HepG2 (cell line): ENCODE measurements around the gene MRPS14. TPM values are rescaled to one million over a fixed set of nuclear protein-coding genes. Genes with fewer than 3 reads are reported as not detected.

Experiments used
- ADNP ChIP-seq: sonication (generic); formaldehyde crosslinking; IDR thresholded peaks from 2 replicates; pipeline ENCODE4 v1.4.0; 2020; ENCODE audit warnings: missing genetic modification reagents
- GTF3A ChIP-seq: sonication (generic); formaldehyde crosslinking; conservative IDR thresholded peaks from 2 replicates; pipeline ENCODE4 v1.4.0; 2020; ENCODE audit warnings: mild to moderate bottlenecking, missing genetic modification reagents
- HMGA1 ChIP-seq: sonication (generic); formaldehyde crosslinking; conservative IDR thresholded peaks from 2 replicates; pipeline ENCODE4 v1.4.0; 2020; ENCODE audit warnings: missing genetic modification reagents
- HOXA9 ChIP-seq: sonication (generic); formaldehyde crosslinking; IDR thresholded peaks from 2 replicates; pipeline ENCODE4 v1.8.1; 2022; ENCODE audit warnings: missing genetic modification reagents, mild to moderate bottlenecking, moderate library complexity, borderline replicate concordance
- MZF1 ChIP-seq: sonication (generic); formaldehyde crosslinking; IDR thresholded peaks from 2 replicates; pipeline ENCODE4 v1.8.1; 2023; ENCODE audit warnings: mild to moderate bottlenecking, missing genetic modification reagents, borderline replicate concordance
- NR2F2 ChIP-seq: IDR thresholded peaks from 2 replicates; pipeline ENCODE4 v1.6.1; 2012; ENCODE audit warnings: low read depth, inconsistent platforms, borderline replicate concordance
- SPEN ChIP-seq: sonication (generic); formaldehyde crosslinking; IDR thresholded peaks from 2 replicates; pipeline ENCODE4 v1.5.1; 2020; ENCODE audit warnings: low read depth, mild to moderate bottlenecking, missing genetic modification reagents
- TBX3 ChIP-seq: fragments of 450-650 bp; IDR thresholded peaks from 2 replicates; pipeline ENCODE4 v1.6.1; 2017; ENCODE audit warnings: antibody characterized with exemption, mild to moderate bottlenecking, inconsistent platforms, borderline replicate concordance
- TOE1 ChIP-seq: sonication (generic); formaldehyde crosslinking; IDR thresholded peaks from 2 replicates; pipeline ENCODE4 v1.4.0; 2020; ENCODE audit warnings: mild to moderate bottlenecking, missing genetic modification reagents
- ZNF326 ChIP-seq: sonication (generic); formaldehyde crosslinking; IDR thresholded peaks from 2 replicates; pipeline ENCODE4 v1.4.0; 2020; ENCODE audit warnings: missing genetic modification reagents, borderline replicate concordance
- ZNF432 ChIP-seq: sonication (generic); formaldehyde crosslinking; IDR thresholded peaks from 2 replicates; pipeline ENCODE4 v1.5.0; 2020; ENCODE audit warnings: missing genetic modification reagents, mild to moderate bottlenecking, borderline replicate concordance
- ZNF672 ChIP-seq: sonication (generic); formaldehyde crosslinking; IDR thresholded peaks from 2 replicates; pipeline ENCODE4 v1.8.1; 2022; ENCODE audit warnings: missing genetic modification reagents
- ZNF879 ChIP-seq: sonication (generic); formaldehyde crosslinking; IDR thresholded peaks from 2 replicates; pipeline ENCODE4 v1.8.1; 2023; ENCODE audit warnings: missing genetic modification reagents
- polyA plus RNA-seq, 8 experiments: library from polyadenylated mRNA; depleted of rRNA in 3 of 8; stranded (reverse) in 7 of 8; unstranded in 1 of 8; fragments of >200 nt; fragmentation: Illumina TruSeq in 4 of 8; extraction: Trizol in 4 of 8; gene quantifications; 2 replicates each; pipeline versions ENCODE4 v1.2.1 to v1.2.3, GENCODE V29; 2011 to 2016; ENCODE audit warnings: low read depth in 4 of 8, missing spikeins in 1 of 8, mixed read lengths in 1 of 8; ENCODE audit not compliant: insufficient read depth in 1 of 8
- total RNA-seq, 5 experiments: library from RNA; depleted of rRNA; stranded (reverse); fragments of >200 nt; fragmentation: Illumina TruSeq; extraction: Trizol; gene quantifications; 2 replicates each; pipeline ENCODE4 v1.2.3, GENCODE V29; 2016; ENCODE audit warnings: low read depth in 1 of 5
- TF ChIP-seq, protein P1 (sequence below): sonication (generic); formaldehyde crosslinking; IDR thresholded peaks from 2 replicates; pipeline ENCODE4 v1.5.0; 2020; ENCODE audit warnings: missing genetic modification reagents
- TF ChIP-seq, protein P2 (sequence below): sonication (generic); formaldehyde crosslinking; IDR thresholded peaks from 2 replicates; pipeline ENCODE4 v1.4.0; 2020; ENCODE audit warnings: missing genetic modification reagents, borderline replicate concordance
- TF ChIP-seq, protein P3 (sequence below), 2 experiments: fragments of 450-650 bp in 1 of 2; sonication (generic) in 1 of 2; formaldehyde crosslinking; IDR thresholded peaks; 2 replicates each; pipeline versions ENCODE4 v1.5.0 to v1.8.0; 2020 to 2022; ENCODE audit warnings: mild to moderate bottlenecking in 1 of 2, missing genetic modification reagents in 1 of 2
- TF ChIP-seq, protein P4 (sequence below): sonication (generic); formaldehyde crosslinking; IDR thresholded peaks from 2 replicates; pipeline ENCODE4 v1.8.1; 2023; ENCODE audit warnings: missing genetic modification reagents, inconsistent platforms, borderline replicate concordance
- TF ChIP-seq, protein P5 (sequence below): sonication (generic); formaldehyde crosslinking; IDR thresholded peaks from 2 replicates; pipeline ENCODE4 v1.5.0; 2020; ENCODE audit warnings: mild to moderate bottlenecking, missing genetic modification reagents
- TF ChIP-seq, protein P6 (sequence below): sonication (generic); formaldehyde crosslinking; IDR thresholded peaks from 2 replicates; pipeline ENCODE4 v1.5.0; 2020; ENCODE audit warnings: mild to moderate bottlenecking, missing genetic modification reagents, borderline replicate concordance

MRPS14 gene
- total and polyA plus RNA-seq, 2 of the 13 experiments (the other 11 are each of a cell fraction or from before 2014, with no cell fraction given), result 36.6 to 43.2 TPM

DNA sequence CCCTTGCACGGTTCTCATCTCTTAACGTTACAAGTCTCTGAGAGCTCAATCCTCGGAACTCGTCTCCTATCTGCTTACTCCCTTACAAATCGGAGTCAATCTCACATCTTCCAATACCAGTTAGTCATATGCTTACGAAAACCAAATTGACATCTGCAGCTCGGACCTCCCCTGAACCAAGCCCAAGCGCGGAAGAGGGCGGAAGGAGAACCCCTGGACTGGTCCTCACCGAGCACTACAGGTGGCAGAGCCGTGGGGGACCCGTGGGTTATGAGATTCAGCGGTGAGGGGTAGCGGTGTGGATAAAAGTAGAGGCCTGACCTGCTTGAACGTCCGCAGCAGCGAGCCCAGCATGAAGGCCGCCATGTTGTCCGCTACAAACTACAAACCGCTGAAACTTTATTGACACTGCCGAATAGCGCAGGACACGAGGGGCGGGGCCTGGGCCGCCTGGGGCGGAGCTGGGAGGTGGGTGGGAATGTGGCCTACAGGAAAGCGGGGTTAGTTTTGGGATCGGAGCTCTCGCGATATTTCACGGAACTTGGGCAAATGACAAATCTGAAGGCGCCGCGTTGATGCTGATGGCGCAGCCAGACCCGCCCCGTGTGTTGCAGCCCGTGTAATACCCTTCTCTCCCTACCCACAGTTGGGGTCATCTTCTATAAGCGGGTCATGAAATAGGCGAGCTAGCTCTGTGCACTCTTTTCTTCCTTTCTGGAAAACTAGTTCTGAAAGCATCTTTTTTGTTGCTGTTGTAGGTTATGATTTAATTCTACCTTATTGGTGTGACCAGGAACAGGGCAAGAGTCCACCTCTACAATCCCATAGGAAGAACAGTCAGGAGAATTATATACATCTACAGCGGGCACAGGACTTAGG lies at the start of gene MRPS14 (continued):
- TF ChIP-seq, protein P1, sequence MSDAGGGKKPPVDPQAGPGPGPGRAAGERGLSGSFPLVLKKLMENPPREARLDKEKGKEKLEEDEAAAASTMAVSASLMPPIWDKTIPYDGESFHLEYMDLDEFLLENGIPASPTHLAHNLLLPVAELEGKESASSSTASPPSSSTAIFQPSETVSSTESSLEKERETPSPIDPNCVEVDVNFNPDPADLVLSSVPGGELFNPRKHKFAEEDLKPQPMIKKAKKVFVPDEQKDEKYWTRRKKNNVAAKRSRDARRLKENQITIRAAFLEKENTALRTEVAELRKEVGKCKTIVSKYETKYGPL (CRISPR knock-in tag), result 0 out of 2 replicates have a peak, but pooled peaks have one; percentile 47
- TF ChIP-seq HOXA9, result no peak
- no peak for TF ChIP-seq HMGA1 (CRISPR knock-in tag)
- no peak for TF ChIP-seq ZNF326 (CRISPR knock-in tag)
- TF ChIP-seq GTF3A (CRISPR knock-in tag), result no peak
- TF ChIP-seq, protein P2, sequence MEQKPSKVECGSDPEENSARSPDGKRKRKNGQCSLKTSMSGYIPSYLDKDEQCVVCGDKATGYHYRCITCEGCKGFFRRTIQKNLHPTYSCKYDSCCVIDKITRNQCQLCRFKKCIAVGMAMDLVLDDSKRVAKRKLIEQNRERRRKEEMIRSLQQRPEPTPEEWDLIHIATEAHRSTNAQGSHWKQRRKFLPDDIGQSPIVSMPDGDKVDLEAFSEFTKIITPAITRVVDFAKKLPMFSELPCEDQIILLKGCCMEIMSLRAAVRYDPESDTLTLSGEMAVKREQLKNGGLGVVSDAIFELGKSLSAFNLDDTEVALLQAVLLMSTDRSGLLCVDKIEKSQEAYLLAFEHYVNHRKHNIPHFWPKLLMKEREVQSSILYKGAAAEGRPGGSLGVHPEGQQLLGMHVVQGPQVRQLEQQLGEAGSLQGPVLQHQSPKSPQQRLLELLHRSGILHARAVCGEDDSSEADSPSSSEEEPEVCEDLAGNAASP (CRISPR knock-in tag), result no peak; the same call in 1 of the 2 replicates
- no peak for TF ChIP-seq TBX3
- no peak for TF ChIP-seq TOE1 (CRISPR knock-in tag)
- TF ChIP-seq ZNF672 (CRISPR knock-in tag), result no peak
- no peak for TF ChIP-seq ADNP
- TF ChIP-seq, protein P3, sequence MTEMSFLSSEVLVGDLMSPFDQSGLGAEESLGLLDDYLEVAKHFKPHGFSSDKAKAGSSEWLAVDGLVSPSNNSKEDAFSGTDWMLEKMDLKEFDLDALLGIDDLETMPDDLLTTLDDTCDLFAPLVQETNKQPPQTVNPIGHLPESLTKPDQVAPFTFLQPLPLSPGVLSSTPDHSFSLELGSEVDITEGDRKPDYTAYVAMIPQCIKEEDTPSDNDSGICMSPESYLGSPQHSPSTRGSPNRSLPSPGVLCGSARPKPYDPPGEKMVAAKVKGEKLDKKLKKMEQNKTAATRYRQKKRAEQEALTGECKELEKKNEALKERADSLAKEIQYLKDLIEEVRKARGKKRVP (CRISPR knock-in tag; IDR thresholded peaks at IDR 0.05), result peak in 1 of 2 experiments; percentile 57; a peak in 2 of 4 replicates
- TF ChIP-seq, protein P4, sequence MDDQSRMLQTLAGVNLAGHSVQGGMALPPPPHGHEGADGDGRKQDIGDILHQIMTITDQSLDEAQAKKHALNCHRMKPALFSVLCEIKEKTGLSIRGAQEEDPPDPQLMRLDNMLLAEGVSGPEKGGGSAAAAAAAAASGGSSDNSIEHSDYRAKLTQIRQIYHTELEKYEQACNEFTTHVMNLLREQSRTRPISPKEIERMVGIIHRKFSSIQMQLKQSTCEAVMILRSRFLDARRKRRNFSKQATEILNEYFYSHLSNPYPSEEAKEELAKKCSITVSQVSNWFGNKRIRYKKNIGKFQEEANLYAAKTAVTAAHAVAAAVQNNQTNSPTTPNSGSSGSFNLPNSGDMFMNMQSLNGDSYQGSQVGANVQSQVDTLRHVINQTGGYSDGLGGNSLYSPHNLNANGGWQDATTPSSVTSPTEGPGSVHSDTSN, result 0 out of 2 replicates have a peak, but pooled peaks have one; percentile 45
- no peak for TF ChIP-seq ZNF432 (CRISPR knock-in tag)
- TF ChIP-seq, protein P5, sequence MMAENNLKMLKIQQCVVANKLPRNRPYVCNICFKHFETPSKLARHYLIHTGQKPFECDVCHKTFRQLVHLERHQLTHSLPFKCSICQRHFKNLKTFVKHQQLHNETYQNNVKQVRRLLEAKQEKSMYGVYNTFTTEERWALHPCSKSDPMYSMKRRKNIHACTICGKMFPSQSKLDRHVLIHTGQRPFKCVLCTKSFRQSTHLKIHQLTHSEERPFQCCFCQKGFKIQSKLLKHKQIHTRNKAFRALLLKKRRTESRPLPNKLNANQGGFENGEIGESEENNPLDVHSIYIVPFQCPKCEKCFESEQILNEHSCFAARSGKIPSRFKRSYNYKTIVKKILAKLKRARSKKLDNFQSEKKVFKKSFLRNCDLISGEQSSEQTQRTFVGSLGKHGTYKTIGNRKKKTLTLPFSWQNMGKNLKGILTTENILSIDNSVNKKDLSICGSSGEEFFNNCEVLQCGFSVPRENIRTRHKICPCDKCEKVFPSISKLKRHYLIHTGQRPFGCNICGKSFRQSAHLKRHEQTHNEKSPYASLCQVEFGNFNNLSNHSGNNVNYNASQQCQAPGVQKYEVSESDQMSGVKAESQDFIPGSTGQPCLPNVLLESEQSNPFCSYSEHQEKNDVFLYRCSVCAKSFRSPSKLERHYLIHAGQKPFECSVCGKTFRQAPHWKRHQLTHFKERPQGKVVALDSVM, result 0 out of 2 replicates have a peak, but pooled peaks have one; percentile 30
- no peak for TF ChIP-seq MZF1 (CRISPR knock-in tag)
- no peak for TF ChIP-seq ZNF879 (CRISPR knock-in tag)
- TF ChIP-seq NR2F2, result no peak
- 0 out of 2 replicates have a peak, but pooled peaks have one; percentile 75 for TF ChIP-seq SPEN (CRISPR knock-in tag)
- TF ChIP-seq, protein P6, sequence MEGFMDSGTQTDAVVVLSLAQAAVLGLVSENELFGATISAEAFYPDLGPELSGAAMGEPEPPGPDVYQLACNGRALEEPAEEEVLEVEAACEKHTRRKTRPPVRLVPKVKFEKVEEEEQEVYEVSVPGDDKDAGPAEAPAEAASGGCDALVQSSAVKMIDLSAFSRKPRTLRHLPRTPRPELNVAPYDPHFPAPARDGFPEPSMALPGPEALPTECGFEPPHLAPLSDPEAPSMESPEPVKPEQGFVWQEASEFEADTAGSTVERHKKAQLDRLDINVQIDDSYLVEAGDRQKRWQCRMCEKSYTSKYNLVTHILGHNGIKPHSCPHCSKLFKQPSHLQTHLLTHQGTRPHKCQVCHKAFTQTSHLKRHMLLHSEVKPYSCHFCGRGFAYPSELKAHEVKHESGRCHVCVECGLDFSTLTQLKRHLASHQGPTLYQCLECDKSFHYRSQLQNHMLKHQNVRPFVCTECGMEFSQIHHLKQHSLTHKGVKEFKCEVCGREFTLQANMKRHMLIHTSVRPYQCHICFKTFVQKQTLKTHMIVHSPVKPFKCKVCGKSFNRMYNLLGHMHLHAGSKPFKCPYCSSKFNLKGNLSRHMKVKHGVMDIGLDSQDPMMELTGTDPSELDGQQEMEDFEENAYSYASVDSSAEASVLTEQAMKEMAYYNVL (CRISPR knock-in tag), result no peak
